ENCODE measurements around the gene PCDHGB5.

DNA sequence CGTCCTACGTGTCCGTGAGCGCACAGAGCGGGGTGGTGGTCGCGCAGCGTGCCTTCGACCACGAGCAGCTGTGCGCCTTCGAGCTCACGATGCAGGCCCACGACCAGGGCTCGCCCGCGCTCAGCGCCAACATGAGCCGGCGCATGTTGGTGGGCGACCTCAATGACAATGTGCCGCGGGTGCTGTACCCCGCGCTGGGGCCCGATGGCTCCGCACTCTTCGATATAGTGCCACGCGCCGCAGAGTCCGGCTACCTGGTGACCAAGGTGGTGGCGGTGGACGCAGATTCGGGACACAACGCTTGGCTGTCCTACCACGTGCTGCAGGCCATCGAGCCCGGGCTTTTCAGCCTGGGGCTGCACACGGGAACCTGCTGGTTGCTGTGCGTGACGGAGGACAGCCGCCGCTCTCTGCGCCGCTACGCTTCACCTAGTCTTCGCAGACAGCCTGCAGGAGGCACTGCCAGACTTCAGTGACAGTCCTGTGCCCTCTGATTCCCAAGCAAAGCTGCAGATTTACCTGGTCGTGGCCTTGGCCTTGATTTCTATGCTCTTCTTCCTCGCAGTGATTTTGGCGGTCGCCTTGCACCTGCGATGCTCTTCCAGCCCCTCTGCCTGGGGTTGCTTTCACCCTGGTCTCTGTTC is 30.2 kb downstream of the PCDHGB5 start:
- no peak for TF ChIP-seq POLR2A (IDR thresholded peaks at IDR 0.05)
- TF ChIP-seq, protein P1, sequence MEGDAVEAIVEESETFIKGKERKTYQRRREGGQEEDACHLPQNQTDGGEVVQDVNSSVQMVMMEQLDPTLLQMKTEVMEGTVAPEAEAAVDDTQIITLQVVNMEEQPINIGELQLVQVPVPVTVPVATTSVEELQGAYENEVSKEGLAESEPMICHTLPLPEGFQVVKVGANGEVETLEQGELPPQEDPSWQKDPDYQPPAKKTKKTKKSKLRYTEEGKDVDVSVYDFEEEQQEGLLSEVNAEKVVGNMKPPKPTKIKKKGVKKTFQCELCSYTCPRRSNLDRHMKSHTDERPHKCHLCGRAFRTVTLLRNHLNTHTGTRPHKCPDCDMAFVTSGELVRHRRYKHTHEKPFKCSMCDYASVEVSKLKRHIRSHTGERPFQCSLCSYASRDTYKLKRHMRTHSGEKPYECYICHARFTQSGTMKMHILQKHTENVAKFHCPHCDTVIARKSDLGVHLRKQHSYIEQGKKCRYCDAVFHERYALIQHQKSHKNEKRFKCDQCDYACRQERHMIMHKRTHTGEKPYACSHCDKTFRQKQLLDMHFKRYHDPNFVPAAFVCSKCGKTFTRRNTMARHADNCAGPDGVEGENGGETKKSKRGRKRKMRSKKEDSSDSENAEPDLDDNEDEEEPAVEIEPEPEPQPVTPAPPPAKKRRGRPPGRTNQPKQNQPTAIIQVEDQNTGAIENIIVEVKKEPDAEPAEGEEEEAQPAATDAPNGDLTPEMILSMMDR (IDR thresholded peaks at IDR 0.05), result no peak
